WERI-Rb-1 (cell line): ENCODE results near the gene MTURN.

ENCODE experiments used
- DNase-seq: peaks from one replicate; pipeline ENCODE4 v3.0.0-alpha.2; 2020
- H3K27ac ChIP-seq: fragments of 250-450 bp; sonication (Bioruptor Pico); 2 replicates; pipeline ENCODE4 v1.5.1; 2020; ENCODE audit warnings: mild to moderate bottlenecking, moderate library complexity
- H3K27me3 ChIP-seq: fragments of 250-450 bp; sonication (Bioruptor Pico); 2 replicates; pipeline ENCODE4 v1.5.1; 2021; ENCODE audit warnings: mild to moderate bottlenecking, low read depth, moderate library complexity; ENCODE audit not compliant: insufficient read depth, severe bottlenecking
- H3K36me3 ChIP-seq: fragments of 250-450 bp; sonication (Bioruptor Pico); 2 replicates; pipeline ENCODE4 v1.5.1; 2020; ENCODE audit warnings: mild to moderate bottlenecking, moderate library complexity
- H3K4me3 ChIP-seq: 2 replicates; pipeline ENCODE4 v1.5.1; 2011; ENCODE audit warnings: low read depth, mild to moderate bottlenecking, control low read depth, low read length
- H3K9me3 ChIP-seq: fragments of 250-450 bp; sonication (Bioruptor Pico); 2 replicates; pipeline ENCODE4 v1.5.1; 2021; ENCODE audit warnings: mild to moderate bottlenecking, moderate library complexity; ENCODE audit not compliant: severe bottlenecking
- TF ChIP-seq, protein P1 (sequence below): IDR thresholded peaks from 2 replicates; pipeline ENCODE4 v1.5.1; 2011; ENCODE audit warnings: low read depth, mild to moderate bottlenecking, control low read depth, inconsistent platforms, low read length

Gene MTURN

DNA sequence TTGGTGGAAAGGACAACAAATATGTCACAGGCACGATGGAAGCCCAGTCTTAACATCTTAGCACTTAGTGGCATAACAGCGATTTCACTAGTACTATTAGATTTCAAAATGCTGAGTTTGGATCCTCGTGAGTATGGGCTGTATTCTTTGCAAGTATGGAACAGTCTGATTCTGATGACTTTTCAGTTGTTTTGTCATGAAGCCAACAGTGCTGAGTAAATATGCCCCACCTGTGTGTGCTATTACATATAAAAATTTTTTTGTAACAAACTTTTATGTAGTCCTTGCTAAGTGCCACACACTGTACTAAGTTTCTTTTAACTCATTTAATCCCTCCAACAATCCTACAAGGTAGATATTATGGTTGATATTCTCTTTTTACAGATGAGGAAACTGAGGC, 30.8 kb downstream of the MTURN start:
- Histone ChIP-seq H3K27ac (no peak overlapping the region), H3K36me3 (no peaks in the 10 kb centered on the region), H3K9me3 (no peaks in the 10 kb centered on the region), H3K4me3 (no peak overlapping the region), H3K27me3 (no peaks in the 10 kb centered on the region)
- no peak for DNase-seq
- TF ChIP-seq, protein P1, sequence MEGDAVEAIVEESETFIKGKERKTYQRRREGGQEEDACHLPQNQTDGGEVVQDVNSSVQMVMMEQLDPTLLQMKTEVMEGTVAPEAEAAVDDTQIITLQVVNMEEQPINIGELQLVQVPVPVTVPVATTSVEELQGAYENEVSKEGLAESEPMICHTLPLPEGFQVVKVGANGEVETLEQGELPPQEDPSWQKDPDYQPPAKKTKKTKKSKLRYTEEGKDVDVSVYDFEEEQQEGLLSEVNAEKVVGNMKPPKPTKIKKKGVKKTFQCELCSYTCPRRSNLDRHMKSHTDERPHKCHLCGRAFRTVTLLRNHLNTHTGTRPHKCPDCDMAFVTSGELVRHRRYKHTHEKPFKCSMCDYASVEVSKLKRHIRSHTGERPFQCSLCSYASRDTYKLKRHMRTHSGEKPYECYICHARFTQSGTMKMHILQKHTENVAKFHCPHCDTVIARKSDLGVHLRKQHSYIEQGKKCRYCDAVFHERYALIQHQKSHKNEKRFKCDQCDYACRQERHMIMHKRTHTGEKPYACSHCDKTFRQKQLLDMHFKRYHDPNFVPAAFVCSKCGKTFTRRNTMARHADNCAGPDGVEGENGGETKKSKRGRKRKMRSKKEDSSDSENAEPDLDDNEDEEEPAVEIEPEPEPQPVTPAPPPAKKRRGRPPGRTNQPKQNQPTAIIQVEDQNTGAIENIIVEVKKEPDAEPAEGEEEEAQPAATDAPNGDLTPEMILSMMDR, result no peak

DNA sequence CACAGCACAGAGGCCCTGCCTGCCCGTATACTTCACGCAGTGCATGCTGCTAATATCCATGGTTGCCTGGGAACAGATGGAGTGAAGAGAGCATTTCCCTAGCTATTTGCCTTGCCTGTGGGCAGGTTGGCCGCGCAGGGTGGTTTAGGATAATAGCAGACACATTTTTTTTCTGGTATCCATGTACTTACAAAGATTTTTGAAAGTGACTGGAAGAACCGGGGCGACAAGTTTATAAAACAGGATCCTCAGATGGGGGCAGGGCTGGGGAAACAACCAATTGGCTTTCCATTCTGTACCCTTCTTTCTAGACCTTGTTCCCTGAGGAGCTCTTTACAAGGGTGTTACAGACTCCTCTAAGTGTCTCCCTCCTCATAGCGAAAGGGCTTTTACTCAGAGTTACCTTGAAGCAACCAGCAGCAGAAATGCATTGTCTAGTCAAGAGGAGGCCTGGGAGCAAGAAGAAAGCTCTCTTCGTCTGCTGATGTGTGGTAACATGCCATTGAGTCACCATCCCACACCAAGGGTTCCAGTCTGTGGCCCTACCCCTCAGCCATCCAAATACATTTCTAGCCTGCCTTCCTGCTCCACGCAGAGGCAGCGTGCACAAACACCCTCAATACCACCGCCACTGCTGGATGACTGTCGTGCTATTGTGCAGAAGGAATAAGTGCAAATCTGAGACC, 31.5 kb downstream of the MTURN start:
- Histone ChIP-seq H3K4me3 (no peak overlapping the region), H3K36me3 (no peaks in the 10 kb centered on the region), H3K27me3 (no peaks in the 10 kb centered on the region), H3K27ac (no peak overlapping the region), H3K9me3 (no peaks in the 10 kb centered on the region)
- TF ChIP-seq, protein P1, result no peak
- no peak for DNase-seq

DNA sequence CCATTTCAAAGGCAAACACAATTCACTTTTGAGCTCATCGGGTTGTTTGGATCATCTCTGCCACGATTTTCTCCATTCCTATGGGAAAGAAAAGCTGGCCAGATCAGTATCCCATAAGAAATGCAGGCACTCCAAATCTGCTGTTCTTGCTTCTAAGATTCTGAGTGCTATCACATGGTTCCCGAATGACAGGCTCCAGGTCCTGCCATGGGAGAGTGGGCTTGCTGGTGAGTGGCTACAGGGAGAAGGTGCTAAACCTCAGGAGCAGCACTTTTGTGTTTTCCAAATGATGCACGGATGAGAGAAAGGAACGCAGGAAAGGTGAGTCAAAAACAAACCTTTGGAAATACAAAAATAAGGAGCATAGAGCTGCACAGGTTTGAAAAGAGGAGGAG, 32.1 kb downstream of the MTURN start:
- H3K27me3 ChIP-seq, result no peaks in the 10 kb centered on the region
- H3K36me3 ChIP-seq, result no peaks in the 10 kb centered on the region
- DNase-seq, result no peak
- H3K4me3 ChIP-seq, result no peak overlapping the region
- H3K27ac ChIP-seq, result no peak overlapping the region
- no peaks in the 10 kb centered on the region for H3K9me3 ChIP-seq
- TF ChIP-seq, protein P1, result no peak

GRCh38 chr7:30167901-30168300, 33.1 kb downstream of the MTURN start:
- no peaks in the 10 kb centered on the region for H3K36me3 ChIP-seq
- TF ChIP-seq, protein P1, result no peak
- no peaks in the 10 kb centered on the region for H3K9me3 ChIP-seq
- H3K27me3 ChIP-seq, result no peaks in the 10 kb centered on the region
- DNase-seq, result no peak
- no peak overlapping the region for H3K4me3 ChIP-seq
- no peak overlapping the region for H3K27ac ChIP-seq

GRCh38 chr7:30168835-30169573, 34.2 kb downstream of the MTURN start:
- TF ChIP-seq, protein P1, result no peak
- H3K9me3 ChIP-seq, result no peaks in the 10 kb centered on the region
- no peak for DNase-seq
- H3K27ac ChIP-seq, result no peak overlapping the region
- H3K36me3 ChIP-seq, result no peaks in the 10 kb centered on the region
- no peak overlapping the region for H3K4me3 ChIP-seq
- H3K27me3 ChIP-seq, result no peaks in the 10 kb centered on the region

DNA sequence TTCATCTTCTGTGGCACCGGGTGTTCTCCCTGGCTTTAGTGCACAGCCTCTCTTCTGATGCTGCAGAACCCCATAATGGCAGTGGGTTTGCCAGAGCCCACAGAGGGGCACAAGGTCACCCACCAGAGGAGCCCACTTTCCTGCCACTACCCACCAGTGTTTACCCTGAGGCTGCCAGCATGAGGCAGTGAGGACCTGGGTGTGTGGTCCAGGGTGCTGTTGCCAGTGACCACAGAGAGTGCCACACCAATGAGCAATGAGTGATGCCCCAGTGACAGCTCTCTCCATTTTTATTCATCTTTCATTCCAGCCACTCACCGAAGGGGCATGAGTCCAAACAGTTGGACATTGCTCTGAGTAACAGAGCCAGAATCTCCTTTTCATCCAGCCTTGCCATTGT, 34.8 kb downstream of the MTURN start:
- Histone ChIP-seq H3K4me3 (no peak overlapping the region), H3K27ac (no peak overlapping the region), H3K9me3 (no peaks in the 10 kb centered on the region), H3K27me3 (no peaks in the 10 kb centered on the region), H3K36me3 (no peaks in the 10 kb centered on the region)
- no peak for DNase-seq
- TF ChIP-seq, protein P1, result no peak
